HTR-8/SVneo (cell line): ENCODE results near the gene MTHFSD.

ENCODE experiments used
- DNase-seq: peaks from one replicate; pipeline ENCODE4 v3.0.0; 2011; ENCODE audit warnings: low spot score, mixed read lengths; ENCODE audit not compliant: insufficient read length
- FAIRE-seq: peaks from 2 replicates; lab custom pipeline; 2011; peaks lifted over from hg19 to GRCh38; lab: Jason Lieb, UNC

Gene MTHFSD

DNA sequence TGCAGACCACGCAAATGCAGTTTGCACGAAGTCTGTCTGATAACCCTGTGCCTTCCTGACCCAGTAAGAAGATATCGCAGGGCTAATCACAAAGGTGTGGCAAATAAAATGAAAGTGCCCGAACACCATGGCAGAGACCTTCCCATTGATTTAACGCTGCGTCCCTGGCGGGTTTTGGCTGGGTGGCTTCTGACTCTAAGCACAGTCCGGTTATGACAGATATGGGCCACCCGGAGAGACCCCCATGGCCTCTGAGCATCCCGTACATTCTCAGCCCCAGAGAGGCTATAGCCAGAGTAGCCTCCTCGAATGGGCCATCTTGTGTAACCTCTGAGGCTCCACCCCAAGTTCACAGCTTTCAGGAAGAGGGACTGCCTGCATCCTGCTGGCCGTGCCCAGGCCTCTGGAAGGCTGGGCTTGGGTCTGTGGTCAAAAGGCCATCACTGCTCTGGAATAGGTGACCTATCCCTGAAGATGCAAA is 17.0 kb upstream of the MTHFSD start:
- DNase-seq (no peak), FAIRE-seq (peak; percentile 23)

DNA sequence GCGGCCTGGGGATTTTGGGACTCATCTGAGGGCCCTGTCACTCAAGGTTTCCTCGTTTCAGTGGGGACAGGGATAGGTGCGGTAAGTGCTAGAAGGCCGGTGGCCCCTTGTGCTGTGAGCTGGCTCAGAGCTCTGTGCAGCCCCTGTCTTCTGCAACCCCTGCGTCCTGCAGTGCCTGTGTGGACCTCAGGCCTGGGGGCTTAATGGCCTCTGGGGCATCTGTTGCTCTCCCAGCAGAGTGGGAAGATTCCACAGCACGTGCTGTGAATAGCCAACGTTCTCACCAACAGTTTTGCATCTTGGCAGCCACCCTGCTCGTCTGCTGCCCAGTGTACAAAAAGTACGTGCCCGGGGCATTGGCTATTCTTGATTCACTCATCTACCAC is 16.5 kb upstream of the MTHFSD start:
- no peak for DNase-seq
- no peak for FAIRE-seq

DNA sequence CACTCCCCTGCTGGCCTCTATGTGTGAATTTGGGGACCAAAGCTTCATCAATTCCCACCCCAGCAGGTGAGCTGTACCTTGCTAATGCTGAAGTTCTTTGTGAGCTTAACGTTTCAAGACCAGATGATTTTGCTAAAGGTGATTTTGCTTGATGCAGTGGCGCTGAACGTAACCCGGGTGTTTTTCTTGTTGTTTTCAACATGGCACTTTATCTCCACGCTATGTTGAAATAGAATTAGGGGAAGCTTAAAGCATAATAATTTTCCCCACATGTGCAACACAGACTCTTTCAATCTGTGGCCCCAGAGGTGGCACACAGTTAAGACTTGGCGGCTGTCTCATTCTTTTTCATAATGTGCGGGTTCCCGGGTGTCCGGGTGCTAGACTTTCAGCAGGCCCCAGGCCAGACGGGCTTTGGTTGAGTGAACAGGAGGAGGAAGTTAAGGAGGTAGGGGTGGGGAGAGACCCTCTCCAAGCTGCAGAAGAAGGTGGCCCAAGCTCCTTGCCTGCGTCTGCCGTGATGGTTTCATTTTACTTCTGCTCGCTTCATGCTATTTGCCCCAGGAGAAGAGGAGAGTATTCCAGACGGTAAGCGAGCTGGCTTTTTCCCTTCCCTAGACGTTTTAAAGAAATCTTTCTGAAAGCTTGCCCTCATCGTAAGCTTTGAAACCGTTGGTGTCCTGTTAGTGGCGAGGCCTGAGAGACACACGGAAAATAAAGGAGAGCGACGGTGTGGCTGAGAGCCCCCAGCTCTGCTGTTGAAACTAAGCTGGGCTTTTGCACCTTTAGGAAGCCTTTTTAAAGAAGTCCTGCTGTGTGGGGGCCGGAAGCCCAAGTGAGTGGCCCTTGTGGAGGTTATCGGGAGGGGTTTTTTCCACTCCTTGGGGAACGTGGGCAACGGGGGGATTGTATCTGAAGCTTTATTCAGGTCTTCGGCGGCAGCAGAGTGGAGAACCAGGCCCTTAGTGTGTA is 15.8 kb upstream of the MTHFSD start:
- no peak for DNase-seq
- no peak for FAIRE-seq

DNA sequence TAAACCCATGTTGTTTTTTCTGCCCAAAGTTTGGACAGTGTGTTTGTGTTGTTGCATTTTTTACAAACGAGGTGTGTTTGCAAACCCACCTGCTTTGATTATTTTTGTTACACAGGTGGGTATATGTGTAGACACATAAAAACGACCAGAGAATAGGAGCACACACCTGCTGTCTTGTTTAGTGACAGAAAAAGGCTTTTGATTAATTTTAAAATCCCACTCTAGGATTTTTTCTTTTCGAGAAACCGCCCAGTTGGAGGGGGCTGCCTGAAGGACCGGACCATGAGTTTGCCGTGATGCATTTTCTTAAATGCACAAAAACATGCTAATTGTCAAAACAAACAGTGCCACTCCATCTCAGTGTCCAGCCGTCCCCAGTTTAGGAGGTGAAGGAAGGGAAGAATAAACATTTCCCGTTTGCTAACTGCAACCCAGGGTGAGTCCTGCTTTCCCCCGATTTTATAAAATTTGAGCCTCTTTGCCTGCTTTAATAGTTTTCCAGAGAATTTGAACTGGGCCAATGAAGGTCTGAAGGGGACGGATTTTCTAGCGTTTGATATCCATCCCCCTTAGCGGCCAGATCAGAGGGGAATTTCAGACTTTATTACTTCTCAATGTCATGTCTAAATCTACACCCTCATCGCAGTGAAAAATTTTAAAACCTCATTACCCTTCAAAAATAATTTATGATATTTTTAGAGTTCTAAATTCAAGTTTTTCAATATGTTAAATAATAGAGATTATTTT is 14.8 kb upstream of the MTHFSD start:
- DNase-seq (no peak), FAIRE-seq (no peak)

DNA sequence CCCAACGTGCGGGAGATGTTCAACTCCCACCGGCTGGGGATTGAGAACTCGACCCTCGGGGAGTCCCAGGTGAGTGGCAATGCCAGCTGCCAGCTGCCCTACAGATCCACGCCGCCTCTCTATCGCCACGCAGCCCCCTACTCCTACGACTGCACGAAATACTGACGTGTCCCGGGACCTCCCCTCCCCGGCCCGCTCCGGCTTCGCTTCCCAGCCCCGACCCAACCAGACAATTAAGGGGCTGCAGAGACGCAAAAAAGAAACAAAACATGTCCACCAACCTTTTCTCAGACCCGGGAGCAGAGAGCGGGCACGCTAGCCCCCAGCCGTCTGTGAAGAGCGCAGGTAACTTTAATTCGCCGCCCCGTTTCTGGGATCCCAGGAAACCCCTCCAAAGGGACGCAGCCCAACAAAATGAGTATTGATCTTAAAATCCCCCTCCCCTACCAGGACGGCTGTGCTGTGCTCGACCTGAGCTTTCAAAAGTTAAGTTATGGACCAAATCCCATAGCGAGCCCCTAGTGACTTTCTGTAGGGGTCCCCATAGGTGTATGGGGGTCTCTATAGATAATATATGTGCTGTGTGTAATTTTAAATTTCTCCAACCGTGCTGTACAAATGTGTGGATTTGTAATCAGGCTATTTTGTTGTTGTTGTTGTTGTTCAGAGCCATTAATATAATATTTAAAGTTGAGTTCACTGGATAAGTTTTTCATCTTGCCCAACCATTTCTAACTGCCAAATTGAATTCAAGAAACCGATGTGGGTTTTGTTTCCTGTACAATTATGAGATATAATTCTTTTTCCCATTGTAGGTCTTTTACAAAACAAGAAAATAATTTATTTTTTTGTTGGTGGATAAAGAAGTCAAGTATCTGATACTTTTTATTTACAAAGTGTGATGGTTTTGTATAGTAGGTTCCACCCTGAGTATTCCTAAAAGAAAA is 13.9 kb upstream of the MTHFSD start:
- no peak for DNase-seq
- no peak for FAIRE-seq

DNA sequence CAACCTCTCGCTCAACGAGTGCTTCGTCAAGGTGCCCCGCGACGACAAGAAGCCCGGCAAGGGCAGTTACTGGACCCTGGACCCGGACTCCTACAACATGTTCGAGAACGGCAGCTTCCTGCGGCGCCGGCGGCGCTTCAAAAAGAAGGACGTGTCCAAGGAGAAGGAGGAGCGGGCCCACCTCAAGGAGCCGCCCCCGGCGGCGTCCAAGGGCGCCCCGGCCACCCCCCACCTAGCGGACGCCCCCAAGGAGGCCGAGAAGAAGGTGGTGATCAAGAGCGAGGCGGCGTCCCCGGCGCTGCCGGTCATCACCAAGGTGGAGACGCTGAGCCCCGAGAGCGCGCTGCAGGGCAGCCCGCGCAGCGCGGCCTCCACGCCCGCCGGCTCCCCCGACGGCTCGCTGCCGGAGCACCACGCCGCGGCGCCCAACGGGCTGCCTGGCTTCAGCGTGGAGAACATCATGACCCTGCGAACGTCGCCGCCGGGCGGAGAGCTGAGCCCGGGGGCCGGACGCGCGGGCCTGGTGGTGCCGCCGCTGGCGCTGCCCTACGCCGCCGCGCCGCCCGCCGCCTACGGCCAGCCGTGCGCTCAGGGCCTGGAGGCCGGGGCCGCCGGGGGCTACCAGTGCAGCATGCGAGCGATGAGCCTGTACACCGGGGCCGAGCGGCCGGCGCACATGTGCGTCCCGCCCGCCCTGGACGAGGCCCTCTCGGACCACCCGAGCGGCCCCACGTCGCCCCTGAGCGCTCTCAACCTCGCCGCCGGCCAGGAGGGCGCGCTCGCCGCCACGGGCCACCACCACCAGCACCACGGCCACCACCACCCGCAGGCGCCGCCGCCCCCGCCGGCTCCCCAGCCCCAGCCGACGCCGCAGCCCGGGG is 12.9 kb upstream of the MTHFSD start:
- DNase-seq = no peak

DNA sequence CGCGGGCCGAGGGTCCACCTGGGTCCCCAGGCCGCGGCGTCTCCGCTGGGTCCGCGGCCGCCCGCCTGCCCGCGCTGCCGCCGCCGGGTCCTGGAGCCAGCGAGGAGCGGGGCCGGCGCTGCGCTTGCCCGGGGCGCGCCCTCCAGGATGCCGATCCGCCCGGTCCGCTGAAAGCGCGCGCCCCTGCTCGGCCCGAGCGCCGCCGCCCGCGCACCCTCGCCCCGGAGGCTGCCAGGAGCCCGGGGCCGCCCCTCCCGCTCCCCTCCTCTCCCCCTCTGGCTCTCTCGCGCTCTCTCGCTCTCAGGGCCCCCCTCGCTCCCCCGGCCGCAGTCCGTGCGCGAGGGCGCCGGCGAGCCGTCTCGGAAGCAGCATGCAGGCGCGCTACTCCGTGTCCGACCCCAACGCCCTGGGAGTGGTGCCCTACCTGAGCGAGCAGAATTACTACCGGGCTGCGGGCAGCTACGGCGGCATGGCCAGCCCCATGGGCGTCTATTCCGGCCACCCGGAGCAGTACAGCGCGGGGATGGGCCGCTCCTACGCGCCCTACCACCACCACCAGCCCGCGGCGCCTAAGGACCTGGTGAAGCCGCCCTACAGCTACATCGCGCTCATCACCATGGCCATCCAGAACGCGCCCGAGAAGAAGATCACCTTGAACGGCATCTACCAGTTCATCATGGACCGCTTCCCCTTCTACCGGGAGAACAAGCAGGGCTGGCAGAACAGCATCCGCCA is 12.1 kb upstream of the MTHFSD start:
- DNase-seq (no peak), FAIRE-seq (peak; percentile 62)

More for the DNA sequence above, 12.9 kb upstream of the MTHFSD start:
- FAIRE-seq = no peak

DNA sequence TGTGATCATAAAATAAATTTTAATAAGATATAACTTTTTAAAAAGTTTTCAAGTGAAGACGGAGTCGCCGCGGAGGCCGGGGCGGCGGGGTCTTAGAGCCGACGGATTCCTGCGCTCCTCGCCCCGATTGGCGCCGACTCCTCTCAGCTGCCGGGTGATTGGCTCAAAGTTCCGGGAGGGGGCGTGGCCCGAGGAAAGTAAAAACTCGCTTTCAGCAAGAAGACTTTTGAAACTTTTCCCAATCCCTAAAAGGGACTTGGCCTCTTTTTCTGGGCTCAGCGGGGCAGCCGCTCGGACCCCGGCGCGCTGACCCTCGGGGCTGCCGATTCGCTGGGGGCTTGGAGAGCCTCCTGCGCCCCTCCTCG is 11.5 kb upstream of the MTHFSD start, which contains the start of gene FOXC2:
Gene FOXC2, plus strand, starts transcription at position 229 of the 365 bp plus-strand sequence. CDS start 507 bp downstream, outside the sequence.
- DNase-seq (peak; percentile 88), FAIRE-seq (no peak)

DNA sequence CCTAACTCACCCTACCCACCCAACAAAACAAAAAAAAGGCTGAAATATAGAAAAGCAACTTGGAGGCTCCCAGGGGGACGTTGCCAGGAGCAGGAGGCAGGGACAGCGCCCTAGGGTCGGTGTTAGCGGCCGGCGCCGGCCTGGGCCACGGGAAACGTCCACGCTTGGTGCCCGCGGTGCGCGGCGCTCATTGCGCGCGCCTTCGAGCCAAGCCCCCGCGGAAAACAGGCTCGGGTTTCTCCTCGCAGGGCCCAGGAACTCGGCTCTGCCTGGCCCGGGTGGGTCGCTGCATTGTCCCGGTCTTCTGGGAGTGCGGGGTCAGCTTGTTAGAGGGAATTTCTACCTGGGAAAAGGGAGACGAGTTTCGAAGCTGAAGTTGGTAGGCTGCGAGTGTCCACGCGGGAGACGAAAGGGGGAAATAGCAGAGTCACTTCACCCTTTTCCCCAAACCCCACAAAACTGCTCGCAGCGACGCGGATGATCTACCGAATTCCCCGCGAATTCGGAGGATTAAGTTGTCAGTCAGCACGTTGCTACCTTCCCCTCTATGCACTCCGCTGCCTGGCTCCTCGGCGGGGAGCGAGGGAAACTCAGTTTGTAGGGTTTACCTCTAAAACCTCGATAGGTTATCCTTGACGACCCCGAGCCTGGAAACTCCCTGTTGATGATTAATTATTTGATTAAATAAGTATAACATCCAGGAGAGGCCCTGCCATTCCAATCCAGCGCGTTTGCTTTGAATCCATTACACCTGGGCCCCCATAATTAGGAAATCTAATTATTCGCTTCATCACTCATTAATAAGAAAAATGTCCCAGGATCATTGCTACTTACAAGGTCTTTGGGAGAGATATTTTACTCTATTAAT is 10.8 kb upstream of the MTHFSD start:
- no peak for DNase-seq
- no peak for FAIRE-seq

DNA sequence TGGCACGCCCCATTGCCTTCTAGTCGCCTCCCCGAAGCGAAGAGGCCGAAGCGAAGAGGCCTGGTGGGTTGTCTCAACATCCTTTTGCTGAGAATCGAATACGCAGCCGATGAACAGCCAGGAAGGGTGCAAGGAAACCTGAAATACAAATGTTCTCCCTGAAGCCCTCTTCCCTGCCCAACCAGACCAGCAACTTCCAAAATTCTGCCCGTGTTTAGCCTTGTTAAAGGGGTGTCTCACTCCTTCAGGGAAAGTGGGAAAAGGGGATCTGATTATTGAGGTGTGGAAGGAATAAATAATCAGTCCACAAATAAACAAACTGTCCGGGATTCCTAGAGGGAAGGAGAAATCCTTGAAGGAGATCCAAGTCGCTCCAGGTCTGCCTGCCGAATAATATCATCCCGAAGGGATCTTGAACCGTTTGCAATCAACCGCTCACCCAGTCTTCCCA is 10.2 kb upstream of the MTHFSD start:
- DNase-seq (no peak), FAIRE-seq (no peak)

DNA sequence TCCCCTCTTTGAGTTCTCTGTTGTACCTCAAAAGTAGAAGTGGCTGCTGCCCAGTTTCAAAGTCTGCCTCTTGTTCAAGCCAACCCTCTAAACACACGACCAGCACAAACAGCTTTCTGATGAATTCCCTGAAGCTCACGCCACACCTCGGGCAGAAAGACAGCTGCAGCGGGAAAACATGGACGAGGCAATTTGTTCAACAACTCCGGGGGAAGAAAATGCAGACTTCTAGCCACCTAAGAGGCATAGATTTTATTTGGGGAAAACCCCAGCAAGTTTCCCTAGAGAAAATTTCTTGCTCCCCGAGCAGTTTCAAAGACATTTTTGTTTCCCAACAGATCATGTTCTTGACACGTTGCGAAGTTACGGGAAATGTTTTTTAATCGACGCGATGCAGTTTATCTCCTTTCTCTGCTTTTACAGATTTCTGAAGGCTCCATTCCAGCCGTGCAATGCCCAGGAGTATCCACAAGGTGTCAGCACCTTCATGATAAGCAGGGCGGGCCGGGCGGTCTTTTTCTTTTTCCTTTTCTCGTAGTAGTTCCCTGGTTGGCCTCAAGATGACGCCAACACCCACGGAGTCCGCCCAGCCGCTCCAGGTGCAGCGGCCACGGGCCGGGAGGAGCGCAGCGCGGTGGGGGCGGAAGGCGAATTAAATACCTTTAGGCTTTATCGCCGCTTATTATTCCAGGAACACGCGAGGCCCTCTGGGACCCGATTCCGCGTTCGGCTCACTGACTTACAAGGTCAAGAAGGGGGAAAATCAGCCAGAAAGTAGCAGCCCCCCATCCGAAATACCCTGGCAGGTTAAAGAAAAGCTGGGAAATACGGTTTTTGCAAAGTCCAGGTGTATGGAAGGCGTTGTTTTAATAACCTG is 8.7 kb upstream of the MTHFSD start:
- peak; percentile 72 for FAIRE-seq
- peak; percentile 67 for DNase-seq

DNA sequence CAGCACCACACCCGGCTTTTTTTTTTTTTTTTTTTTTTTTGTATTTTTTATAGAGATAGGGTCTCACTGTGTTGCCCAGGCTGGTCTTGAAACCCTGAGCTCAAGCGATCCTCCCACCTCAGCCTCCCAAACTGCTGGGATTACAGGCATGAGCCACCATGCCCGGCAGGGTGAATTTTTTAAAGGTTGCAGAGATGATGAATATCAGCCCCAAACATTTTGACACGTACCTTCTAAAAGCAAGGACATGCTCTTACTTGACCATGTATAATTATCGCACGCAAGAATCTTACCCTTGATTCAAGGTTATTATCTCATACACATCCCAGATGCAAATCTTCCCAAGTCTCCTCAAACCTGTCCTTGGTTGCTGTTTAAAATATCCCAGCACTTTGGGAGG is 7.3 kb upstream of the MTHFSD start:
- no peak for DNase-seq
- FAIRE-seq = no peak

DNA sequence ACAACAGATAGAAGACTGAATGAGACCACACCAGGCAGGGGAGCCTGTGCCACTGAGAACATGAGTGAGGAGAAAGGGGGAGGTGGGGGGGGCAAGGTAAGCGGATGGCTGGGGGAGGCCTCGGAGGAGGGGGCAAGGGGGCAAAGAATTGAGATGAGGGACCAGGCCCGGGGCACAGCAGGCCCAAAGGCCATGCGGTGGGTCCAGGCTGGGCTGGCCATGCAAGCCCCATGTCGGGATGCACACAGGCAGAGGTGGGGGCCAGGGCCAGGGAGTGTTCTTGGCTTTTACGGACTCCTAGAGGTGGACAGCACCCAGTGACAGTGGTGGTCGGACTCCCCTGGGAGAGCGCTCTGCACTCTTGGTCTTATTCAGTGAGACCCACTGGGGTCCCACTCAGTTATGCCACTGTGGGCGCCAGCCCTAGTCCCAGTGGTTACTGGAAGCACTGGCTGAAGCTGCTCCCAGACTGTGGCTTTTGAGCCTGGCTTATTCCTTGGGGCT is 4.8 kb upstream of the MTHFSD start:
- no peak for FAIRE-seq

DNA sequence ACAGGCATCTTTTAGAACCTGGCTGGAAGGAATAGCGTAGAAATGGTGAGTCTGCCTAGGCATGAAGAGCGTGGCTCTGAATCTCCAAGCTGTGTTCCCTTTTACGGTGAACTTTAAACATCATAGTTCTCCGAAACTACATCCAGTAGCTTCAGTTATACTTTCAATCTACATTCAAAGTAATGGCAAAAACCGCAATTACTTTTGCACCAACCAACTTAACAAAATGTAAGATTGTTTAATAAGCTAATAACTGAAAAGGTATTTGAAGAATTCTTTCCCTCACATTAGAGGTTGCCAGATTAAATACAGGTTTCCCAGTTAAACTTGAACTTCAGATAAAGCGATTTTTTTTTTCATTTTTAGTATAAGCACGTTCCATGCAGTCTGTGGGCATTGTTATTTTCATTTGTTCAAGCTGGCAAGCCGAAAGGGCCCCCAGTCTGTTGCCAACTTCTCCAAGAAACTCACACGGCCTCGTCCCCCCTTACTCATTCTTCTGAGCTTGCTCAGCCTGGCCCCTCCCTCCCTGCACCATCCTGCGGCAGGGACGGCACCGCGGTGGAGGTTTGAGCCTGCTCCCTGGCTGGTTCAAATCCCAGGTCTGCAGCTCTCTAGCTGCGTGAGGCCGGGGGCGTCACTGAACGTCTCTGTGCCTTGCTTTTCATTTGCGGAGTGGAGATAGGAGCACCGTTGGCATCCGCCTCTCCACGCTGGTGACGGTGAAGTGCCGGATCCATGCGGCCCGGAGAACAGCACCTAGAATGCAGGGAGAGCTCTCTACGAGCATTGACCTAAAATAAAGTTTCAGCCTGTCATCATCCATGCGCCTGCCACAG is 3.5 kb upstream of the MTHFSD start:
- DNase-seq = no peak
- FAIRE-seq = no peak

More for the DNA sequence above, 4.8 kb upstream of the MTHFSD start:
- DNase-seq = no peak

DNA sequence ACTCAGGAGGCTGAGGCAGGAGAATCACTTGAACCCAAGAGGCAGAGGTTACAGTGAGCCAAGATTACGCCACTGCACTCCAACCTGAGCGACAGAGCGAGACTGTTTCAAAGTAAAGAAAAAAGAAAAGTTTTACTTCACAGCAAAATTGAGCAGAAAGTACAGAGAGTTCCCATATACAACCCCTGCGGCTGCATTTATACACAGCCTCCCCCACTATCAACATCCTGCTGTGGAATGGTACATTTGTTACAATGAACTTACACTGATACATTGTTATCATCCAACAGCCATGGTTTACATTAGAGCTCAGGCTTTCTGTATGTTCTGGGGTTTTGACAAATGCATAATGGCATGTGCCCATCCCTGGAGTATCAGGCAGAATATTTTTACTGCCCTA is 2.6 kb upstream of the MTHFSD start:
- no peak for DNase-seq
- FAIRE-seq = no peak
